Measurements from ENCODE around the gene SPACA7.

GRCh38 chr13:112483299-112483698 lies 107.1 kb downstream of the SPACA7 start:
- no peak for TF ChIP-seq POLR2A (IDR thresholded peaks at IDR 0.05)
- no peak for TF ChIP-seq CTCF (IDR thresholded peaks at IDR 0.05)
